Type B pancreatic cell (in vitro differentiated cells): ENCODE data around the gene KIDINS220. TPM values are rescaled to one million over a fixed set of nuclear protein-coding genes. Genes with fewer than 3 reads are reported as not detected.

Experiments used
- DNase-seq: peaks from one replicate; pipeline ENCODE4 v3.0.0; 2021; ENCODE audit warnings: mixed read lengths; ENCODE audit not compliant: unreplicated experiment; ENCODE audit errors: extremely low spot score
- H3K27ac Mint-ChIP-seq: 2 replicates; pipeline ENCODE4 v1.8.0; 2021; ENCODE audit warnings: mild to moderate bottlenecking, mixed read lengths
- H3K27me3 Mint-ChIP-seq: 2 replicates; pipeline ENCODE4 v1.8.0; 2021; ENCODE audit warnings: mixed read lengths
- H3K36me3 Mint-ChIP-seq: 2 replicates; pipeline ENCODE4 v1.8.0; 2021; ENCODE audit warnings: mixed read lengths
- H3K4me1 Mint-ChIP-seq: one replicate; pipeline ENCODE4 v1.8.0; 2021; ENCODE audit warnings: mixed read lengths; ENCODE audit not compliant: unreplicated experiment
- H3K4me3 Mint-ChIP-seq: 2 replicates; pipeline ENCODE4 v1.8.0; 2021; ENCODE audit warnings: mild to moderate bottlenecking, mixed read lengths
- H3K9me3 Mint-ChIP-seq: 2 replicates; pipeline ENCODE4 v1.8.0; 2021; ENCODE audit warnings: mixed read lengths
- CTCF ChIP-seq: fragments of 200-600 bp; sonication (generic); conservative IDR thresholded peaks from 2 replicates; pipeline ENCODE4 v1.5.0; 2021; ENCODE audit warnings: antibody characterized with exemption, mild to moderate bottlenecking
- total RNA-seq: library from RNA; stranded (reverse); gene quantifications from 2 replicates; pipeline ENCODE4 v1.2.1, GENCODE V29; 2021; ENCODE audit warnings: low replicate concordance

KIDINS220 gene
- total RNA-seq, 1 donor from 2014 or later = 73.1 TPM

DNA sequence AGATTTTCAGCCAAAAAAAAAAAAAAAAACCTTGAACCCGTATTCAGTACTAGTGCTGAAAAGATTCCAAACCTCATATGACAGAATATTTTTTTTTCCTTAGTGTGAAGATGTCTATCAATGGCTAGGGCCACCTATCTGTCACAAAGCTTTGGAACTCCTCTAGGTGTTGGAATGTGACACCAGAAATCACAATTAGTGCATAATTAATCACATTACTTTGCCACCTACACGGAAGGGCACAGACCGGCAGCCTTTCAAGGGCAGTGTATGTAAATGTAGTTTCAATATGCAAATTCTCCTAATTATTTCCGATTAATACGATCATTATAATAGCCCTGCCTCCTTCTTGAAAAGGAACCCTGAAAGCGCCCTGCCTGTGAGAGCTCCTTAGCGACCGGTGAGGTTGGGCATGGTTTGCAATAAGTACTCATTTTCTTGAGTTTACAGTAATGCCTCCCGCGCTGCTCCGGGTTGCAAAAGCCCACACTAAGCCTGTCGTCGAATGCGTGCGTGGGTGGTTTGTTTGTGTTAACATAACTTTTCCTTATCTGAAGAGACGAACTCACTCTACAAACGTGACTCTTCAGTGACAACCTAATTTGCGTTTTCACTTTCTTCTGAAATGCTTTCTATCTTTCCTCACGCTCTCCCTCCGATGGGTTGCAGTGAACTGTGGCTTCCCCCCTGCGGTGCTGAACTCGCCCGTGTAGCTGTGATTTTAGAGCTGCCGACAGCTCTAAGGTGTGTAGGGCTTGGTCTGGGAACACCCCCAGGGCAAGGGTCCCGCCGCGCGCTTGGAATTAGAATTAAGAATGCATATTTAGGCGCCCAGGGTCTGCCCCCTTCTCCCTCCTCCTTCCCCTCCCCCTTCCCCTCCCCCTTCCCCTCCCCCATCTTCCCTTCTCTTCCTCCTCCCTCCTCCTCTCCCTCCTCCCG lies 156.3 kb downstream of the KIDINS220 start:
- Mint-ChIP-seq H3K4me1 (peaks cover 28% of the 10 kb centered on the region), H3K27me3 (no peaks in the 10 kb centered on the region), H3K4me3 (peak overlapping the region; percentile 91), H3K9me3 (no peaks in the 10 kb centered on the region), H3K36me3 (peaks cover 25% of the 10 kb centered on the region), H3K27ac (peak overlapping the region; percentile 98)
- no peak for TF ChIP-seq CTCF
- DNase-seq = peak; percentile 81

- peak overlapping the region; percentile 91 for H3K4me3 Mint-ChIP-seq
- H3K27me3 Mint-ChIP-seq = no peaks in the 10 kb centered on the region
- TF ChIP-seq CTCF = no peak
- H3K36me3 Mint-ChIP-seq = peaks cover 25% of the 10 kb centered on the region
- peak overlapping the region; percentile 98 for H3K27ac Mint-ChIP-seq
- DNase-seq = no peak
- no peaks in the 10 kb centered on the region for H3K9me3 Mint-ChIP-seq
- H3K4me1 Mint-ChIP-seq = peaks cover 30% of the 10 kb centered on the region
Measured at GRCh38 chr2:8679827-8680731, 157.3 kb downstream of the KIDINS220 start.

- Mint-ChIP-seq H3K9me3 (peaks cover 2% of the 10 kb centered on the region), H3K4me3 (peak overlapping the region; percentile 91), H3K4me1 (peaks cover 30% of the 10 kb centered on the region), H3K36me3 (peaks cover 24% of the 10 kb centered on the region), H3K27me3 (peaks cover 2% of the 10 kb centered on the region), H3K27ac (peak overlapping the region; percentile 98)
- no peak for TF ChIP-seq CTCF
- DNase-seq = no peak
Measured at GRCh38 chr2:8679567-8679826, 157.9 kb downstream of the KIDINS220 start.

Other genes with a start within 250 kb of the KIDINS220 start
- gene ID2, start 155.6 kb downstream of the KIDINS220 start, total RNA-seq = 194 and 310 TPM in 2 replicates
- 53.0 and 60.8 TPM in 2 replicates for gene MBOAT2, start 166.1 kb upstream of the KIDINS220 start, total RNA-seq